22Rv1 (cell line): ENCODE data around the gene KRT77.

Source experiments
- H3K27ac ChIP-seq: fragments of 450-650 bp; 2 replicates; pipeline ENCODE4 v1.5.1; 2017
- CTCF ChIP-seq: fragments of 450-650 bp; IDR thresholded peaks from 2 replicates; pipeline ENCODE4 v1.5.1; 2017; ENCODE audit warnings: mild to moderate bottlenecking
- ZFX ChIP-seq: fragments of 450-650 bp; IDR thresholded peaks from 2 replicates; pipeline ENCODE4 v1.6.1; 2017; ENCODE audit warnings: antibody characterized with exemption, borderline replicate concordance

KRT77 gene

GRCh38 chr12:52710730-52711129 is 7.4 kb upstream of the KRT77 start:
- H3K27ac ChIP-seq: no peak overlapping the region
- TF ChIP-seq ZFX: no peak
- no peak for TF ChIP-seq CTCF

GRCh38 chr12:52708010-52708409 is 4.7 kb upstream of the KRT77 start:
- TF ChIP-seq CTCF: no peak
- no peak for TF ChIP-seq ZFX
- no peak overlapping the region for H3K27ac ChIP-seq

- H3K27ac ChIP-seq: no peak overlapping the region
- TF ChIP-seq ZFX (no peak), CTCF (no peak)
These were observed 1.1 kb upstream of the KRT77 start for GRCh38 chr12:52704464-52704863.

- H3K27ac ChIP-seq: no peak overlapping the region
These were observed 554 bp upstream of the KRT77 start for GRCh38 chr12:52703878-52704277.

GRCh38 chr12:52702338-52702737 is 986 bp downstream of the KRT77 start:
- no peak overlapping the region for H3K27ac ChIP-seq
- no peak for TF ChIP-seq ZFX
- TF ChIP-seq CTCF: no peak

More at GRCh38 chr12:52703878-52704277, 554 bp upstream of the KRT77 start:
- TF ChIP-seq CTCF: no peak
- no peak for TF ChIP-seq ZFX

- TF ChIP-seq ZFX: no peak
- no peak for TF ChIP-seq CTCF
- H3K27ac ChIP-seq: no peak overlapping the region
These were observed 2.0 kb downstream of the KRT77 start for GRCh38 chr12:52701281-52701680.

GRCh38 chr12:52699960-52700359 is 3.4 kb downstream of the KRT77 start:
- no peak overlapping the region for H3K27ac ChIP-seq
- TF ChIP-seq CTCF: no peak
- TF ChIP-seq ZFX: no peak
